Stimulated activated naive CD8-positive, alpha-beta T cell treated with anti-CD3 and anti-CD28 coated beads, Interleukin-15, Interleukin-2, amounts not matched to agents 100 ng/mL and 50 ng/mL, for 24 hours (primary cell): ENCODE measurements around the gene CBLIF.
"Not testable (repeated sequence)": the region's sequence is repeated elsewhere in the genome, so short reads cannot be mapped to it uniquely, and the experiment has no call there.

Experiments
- H3K27ac Mint-ChIP-seq: one replicate; pipeline ENCODE4 v1.8.0; 2021; ENCODE audit warnings: mild to moderate bottlenecking, mixed read lengths
- H3K27me3 Mint-ChIP-seq: one replicate; pipeline ENCODE4 v1.8.0; 2021; ENCODE audit warnings: mixed read lengths
- H3K36me3 Mint-ChIP-seq: one replicate; pipeline ENCODE4 v1.8.0; 2021; ENCODE audit warnings: low read depth, mixed read lengths
- H3K4me1 Mint-ChIP-seq: one replicate; pipeline ENCODE4 v1.8.0; 2021; ENCODE audit warnings: low read depth, mixed read lengths
- H3K4me3 Mint-ChIP-seq: one replicate; pipeline ENCODE4 v1.8.0; 2021; ENCODE audit warnings: mild to moderate bottlenecking, mixed read lengths
- H3K9me3 Mint-ChIP-seq: one replicate; pipeline ENCODE4 v1.8.0; 2021; ENCODE audit warnings: mixed read lengths

The CBLIF gene

GRCh38 chr11:59792507-59792906, 52.8 kb downstream of the CBLIF start:
- no peak overlapping the region for H3K27ac Mint-ChIP-seq
- no peaks in the 10 kb centered on the region for H3K27me3 Mint-ChIP-seq
- no peak overlapping the region for H3K4me3 Mint-ChIP-seq
- H3K36me3 Mint-ChIP-seq, result peaks cover 30% of the 10 kb centered on the region
- H3K4me1 Mint-ChIP-seq, result no peaks in the 10 kb centered on the region
- no peaks in the 10 kb centered on the region for H3K9me3 Mint-ChIP-seq

- Mint-ChIP-seq H3K4me1 (no peaks in the 10 kb centered on the region), H3K27me3 (no peaks in the 10 kb centered on the region), H3K27ac (no peak overlapping the region), H3K9me3 (no peaks in the 10 kb centered on the region), H3K36me3 (peaks cover 23% of the 10 kb centered on the region), H3K4me3 (no peak overlapping the region)
Measured at GRCh38 chr11:59791639-59792038, 53.7 kb downstream of the CBLIF start.

- Mint-ChIP-seq H3K27me3 (no peaks in the 10 kb centered on the region), H3K4me3 (no peak overlapping the region), H3K27ac (no peak overlapping the region), H3K4me1 (peaks cover 18% of the 10 kb centered on the region), H3K36me3 (peaks cover 21% of the 10 kb centered on the region), H3K9me3 (no peaks in the 10 kb centered on the region)
Measured at GRCh38 chr11:59787816-59788215, 57.5 kb downstream of the CBLIF start.

- Mint-ChIP-seq H3K27me3 (no peaks in the 10 kb centered on the region), H3K4me1 (peaks cover 18% of the 10 kb centered on the region), H3K9me3 (no peaks in the 10 kb centered on the region), H3K27ac (no peak overlapping the region), H3K36me3 (peaks cover 18% of the 10 kb centered on the region), H3K4me3 (no peak overlapping the region)
Measured at GRCh38 chr11:59787255-59787588, 58.1 kb downstream of the CBLIF start.

DNA sequence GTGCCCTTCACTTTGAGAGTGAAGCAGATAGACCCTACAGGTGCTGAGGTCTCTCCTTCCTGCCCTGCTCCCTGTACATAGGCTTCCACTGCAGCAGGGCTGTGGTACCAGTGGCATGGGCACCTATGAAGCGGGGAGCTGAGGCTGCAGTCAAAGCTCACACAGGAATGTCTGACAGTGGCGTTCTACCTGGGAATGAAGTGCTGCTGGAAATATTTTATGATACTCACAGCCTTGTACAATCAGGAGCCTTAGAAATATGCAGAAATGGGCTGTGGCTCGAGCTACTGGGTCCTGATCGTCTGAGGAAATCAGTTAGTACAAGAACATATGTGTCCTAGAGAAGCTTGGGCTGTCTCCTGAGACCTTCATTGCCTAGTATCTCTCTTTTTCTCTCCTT, 59.5 kb downstream of the CBLIF start:
- Mint-ChIP-seq H3K4me3 (no peak overlapping the region), H3K9me3 (no peaks in the 10 kb centered on the region), H3K4me1 (peaks cover 18% of the 10 kb centered on the region), H3K27ac (no peak overlapping the region), H3K36me3 (peaks cover 18% of the 10 kb centered on the region), H3K27me3 (no peaks in the 10 kb centered on the region)

DNA sequence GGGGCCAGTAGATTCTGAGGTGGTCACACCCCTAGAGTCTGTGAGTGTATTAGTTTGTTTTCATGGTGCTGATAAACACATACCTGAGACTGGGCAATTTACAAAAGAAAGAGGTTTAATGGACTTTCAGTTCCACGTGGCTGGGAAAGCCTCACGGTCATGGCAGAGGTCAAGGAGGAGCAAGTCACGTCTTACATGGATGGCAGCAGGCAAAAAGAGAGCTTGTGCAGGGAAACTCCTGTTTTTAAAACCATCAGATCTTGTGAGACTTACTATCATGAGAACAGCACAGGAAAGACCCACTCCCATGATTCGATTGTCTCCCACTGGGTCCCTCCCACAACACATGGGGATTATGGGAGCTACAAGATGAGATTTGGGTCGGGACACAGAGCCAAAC, 60.9 kb downstream of the CBLIF start:
- not testable (repeated sequence) for H3K4me3 Mint-ChIP-seq, H3K9me3 Mint-ChIP-seq, H3K27me3 Mint-ChIP-seq
- Mint-ChIP-seq H3K27ac (peak overlapping the region; percentile 2), H3K36me3 (peaks cover 16% of the 10 kb centered on the region), H3K4me1 (peaks cover 18% of the 10 kb centered on the region)

- Mint-ChIP-seq H3K27ac (no peak overlapping the region), H3K9me3 (no peaks in the 10 kb centered on the region), H3K4me3 (no peak overlapping the region), H3K36me3 (peaks cover 9% of the 10 kb centered on the region), H3K4me1 (peaks cover 18% of the 10 kb centered on the region), H3K27me3 (no peaks in the 10 kb centered on the region)
Measured at GRCh38 chr11:59783632-59784090, 61.6 kb downstream of the CBLIF start.

- Mint-ChIP-seq H3K4me1 (peaks cover 21% of the 10 kb centered on the region), H3K9me3 (no peaks in the 10 kb centered on the region), H3K27ac (no peak overlapping the region), H3K36me3 (peaks cover 8% of the 10 kb centered on the region), H3K27me3 (no peaks in the 10 kb centered on the region), H3K4me3 (no peak overlapping the region)
Measured at GRCh38 chr11:59782080-59782479, 63.2 kb downstream of the CBLIF start.

- peaks cover 6% of the 10 kb centered on the region for H3K36me3 Mint-ChIP-seq
Measured at GRCh38 chr11:59779487-59779886, 65.8 kb downstream of the CBLIF start.

More at GRCh38 chr11:59779487-59779886, 65.8 kb downstream of the CBLIF start:
- H3K27ac Mint-ChIP-seq, result no peak overlapping the region
- H3K4me3 Mint-ChIP-seq, result no peak overlapping the region
- H3K27me3 Mint-ChIP-seq, result no peaks in the 10 kb centered on the region
- no peaks in the 10 kb centered on the region for H3K9me3 Mint-ChIP-seq
- H3K4me1 Mint-ChIP-seq, result peaks cover 32% of the 10 kb centered on the region
